Measurements from ENCODE around the gene CKM.

CKM gene

DNA sequence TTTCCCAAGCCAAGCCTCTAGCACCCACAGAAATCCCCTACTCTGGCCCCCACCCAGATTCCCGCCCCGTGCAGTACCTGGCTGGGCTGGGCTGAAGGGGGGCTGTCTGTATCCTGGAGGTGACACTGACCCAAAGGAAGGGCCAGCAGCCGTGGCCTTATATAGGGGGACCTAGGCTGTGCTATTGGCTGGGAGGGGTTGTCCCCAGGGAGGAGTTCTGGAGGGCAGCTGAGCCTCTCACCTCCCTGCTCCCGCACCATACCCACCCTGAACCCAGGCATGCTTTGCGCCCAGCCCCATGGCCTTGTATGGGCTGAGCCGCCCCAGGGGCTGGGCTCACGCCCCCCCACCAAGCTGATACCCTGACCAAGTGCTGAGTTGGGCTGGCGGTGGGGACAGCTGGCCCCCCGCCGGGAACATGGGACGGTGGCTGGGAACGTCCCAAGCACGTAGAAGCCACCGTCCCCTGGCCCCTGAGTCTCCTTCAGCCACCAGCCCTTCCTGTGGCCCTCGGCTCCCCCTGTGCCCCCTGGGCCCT lies at the start of gene CKM:
CKM (minus strand) TSS at position 132 of the 538 bp plus-strand sequence. CDS start 3,162 bp downstream, outside the sequence.
- no peak for DNase-seq

DNA sequence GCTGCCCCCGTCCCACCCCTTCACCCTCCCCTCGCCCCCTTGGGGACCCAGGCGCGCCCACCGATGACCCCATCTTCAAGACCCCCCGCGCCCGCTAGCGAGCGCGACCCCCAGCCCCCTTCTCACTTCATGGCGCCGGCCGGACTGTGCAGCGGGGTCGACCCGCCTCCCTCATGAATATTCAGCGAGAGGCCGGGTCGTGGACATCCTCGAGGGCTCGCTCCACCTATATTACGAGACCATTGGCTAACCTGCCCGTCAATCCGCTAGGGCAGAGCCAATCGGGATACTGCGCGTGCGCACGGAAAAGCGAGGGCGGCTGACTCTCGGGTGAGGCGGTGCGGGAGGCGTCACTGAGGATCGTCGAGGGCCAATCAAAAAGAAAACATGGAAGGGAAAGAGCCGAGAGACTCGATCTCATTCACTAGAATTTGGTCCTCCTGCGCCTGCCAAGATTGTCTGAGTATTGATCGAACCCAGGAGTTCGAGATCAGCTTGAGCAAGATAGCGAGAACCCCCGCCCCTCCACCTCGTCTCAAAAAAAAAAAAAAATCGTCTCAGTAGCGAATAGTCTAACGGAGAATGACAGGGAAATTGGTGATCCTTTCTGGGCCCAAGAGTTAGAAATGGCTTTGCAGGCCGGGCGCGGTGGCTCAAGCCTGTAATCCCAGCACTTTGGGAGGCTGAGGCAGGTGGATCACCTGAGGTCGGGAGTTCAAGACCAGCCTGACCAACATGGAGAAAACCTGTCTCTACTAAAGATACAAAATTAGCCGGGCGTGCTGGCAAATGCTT lies 47.9 kb upstream of the CKM start, which contains the start of gene ERCC2:
ERCC2 (minus strand) TSS at position 164 of the 795 bp plus-strand sequence; CDS start at position 131, 33 bp downstream.
- peak; percentile 100 for DNase-seq

GRCh38 chr19:45368737-45369340 lies 46.2 kb upstream of the CKM start:
- DNase-seq = no peak

DNA sequence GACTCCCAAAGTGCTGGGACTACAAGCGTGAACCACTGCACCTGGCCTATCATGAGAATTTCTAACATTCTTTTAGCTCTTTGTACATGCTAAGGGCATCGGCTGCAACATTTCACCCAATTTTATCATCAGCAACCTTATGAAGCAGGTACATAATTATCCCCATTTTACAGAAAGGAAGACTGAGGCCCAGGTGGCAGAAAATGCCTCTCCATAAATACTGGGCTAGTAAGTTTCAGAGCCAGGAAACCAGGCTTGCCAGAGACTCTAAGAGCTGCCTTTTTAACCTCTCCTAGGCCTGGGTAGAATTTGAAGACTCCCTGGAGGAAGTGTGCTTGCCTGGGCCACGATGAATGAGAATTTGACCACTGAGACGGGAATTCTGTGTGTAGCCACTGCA lies 45.5 kb upstream of the CKM start:
- DNase-seq = no peak

- no peak for DNase-seq
Measured at GRCh38 chr19:45364696-45365095, 42.0 kb upstream of the CKM start.

DNA sequence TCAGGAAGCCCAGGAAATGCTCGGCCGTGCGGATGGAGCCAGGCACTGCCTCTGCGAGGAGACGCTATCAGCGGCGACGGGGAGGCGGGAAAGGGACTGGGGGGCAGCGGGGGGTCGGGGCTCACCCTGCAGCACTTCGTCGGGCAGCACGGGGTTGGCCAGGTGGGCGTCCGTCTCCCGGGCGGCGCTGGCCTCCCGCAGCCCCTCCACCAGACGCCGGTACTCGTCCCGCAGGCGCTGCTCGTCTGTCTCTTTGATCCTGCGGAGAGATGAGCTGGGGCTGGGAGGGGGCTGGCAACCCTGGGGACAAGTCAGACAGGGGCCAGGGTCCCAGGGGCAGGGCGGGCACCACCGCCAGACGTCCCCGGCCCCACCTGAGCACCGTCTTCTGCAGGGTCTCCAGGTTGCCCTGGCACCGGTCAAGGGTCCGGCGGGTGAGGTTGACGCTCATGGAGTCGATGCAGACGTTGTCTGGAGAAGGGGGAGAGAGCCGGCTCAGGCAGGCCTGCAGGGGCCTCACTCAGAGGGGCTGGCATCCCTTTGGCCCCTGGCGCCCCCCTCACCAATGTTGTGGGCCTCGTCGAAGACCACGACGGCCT lies 41.3 kb upstream of the CKM start:
- DNase-seq = no peak

DNA sequence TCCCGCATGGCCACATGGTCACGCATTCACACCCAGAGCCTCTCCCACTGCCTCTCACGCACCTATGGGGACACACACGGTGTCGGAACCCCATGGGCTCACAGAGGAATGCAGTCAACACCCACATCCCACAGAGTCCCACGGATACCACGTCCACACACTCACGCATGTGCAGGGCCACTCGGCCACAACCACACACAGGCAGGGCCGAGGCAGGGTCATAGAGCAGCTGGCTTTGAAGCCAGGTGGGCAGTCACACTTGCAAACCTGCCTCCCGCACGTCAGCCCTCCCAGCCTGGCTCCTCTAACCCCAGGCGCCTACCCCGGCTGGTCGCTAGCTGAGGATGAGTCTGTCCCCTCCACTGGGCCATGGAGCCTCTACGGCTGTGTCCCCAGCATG lies 39.6 kb upstream of the CKM start:
- no peak for DNase-seq

DNA sequence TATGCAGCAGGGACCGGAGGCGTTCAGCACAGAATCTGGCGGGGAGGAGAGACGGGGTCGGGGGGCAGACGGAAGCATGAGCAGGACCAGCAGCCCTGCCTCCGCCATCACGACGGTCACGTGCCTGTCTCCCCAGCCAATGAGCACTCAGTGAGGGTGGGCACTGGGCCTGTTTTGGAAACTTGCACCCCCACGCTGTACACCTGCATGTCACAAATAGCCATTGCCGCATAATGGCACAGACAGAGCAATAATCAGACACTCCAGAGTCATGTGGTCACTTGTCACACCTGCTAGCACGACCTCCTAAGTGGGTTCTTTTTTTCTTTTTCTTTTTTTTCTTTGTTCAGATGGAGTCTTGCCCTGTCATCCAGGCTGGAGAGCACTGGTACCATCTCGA lies 38.9 kb upstream of the CKM start:
- no peak for DNase-seq

GRCh38 chr19:45358213-45358792 lies 35.6 kb upstream of the CKM start:
- DNase-seq = no peak

DNA sequence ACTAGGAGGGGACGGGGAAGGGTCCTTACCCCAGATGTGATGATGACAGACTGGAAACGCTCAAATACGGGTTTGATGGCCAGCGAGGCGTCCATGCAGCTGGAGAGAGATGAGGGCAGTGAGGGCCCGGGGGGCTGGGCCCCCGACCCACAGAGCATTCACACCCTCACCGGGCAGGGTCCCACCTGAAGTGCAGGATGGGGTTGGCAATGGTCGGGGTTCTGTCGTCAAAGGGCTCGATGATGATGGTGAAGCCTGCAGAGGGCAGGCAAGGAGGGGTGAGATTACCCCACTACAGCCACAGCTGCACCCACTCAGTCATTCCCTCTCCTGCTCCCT lies 34.7 kb upstream of the CKM start:
- no peak for DNase-seq

DNA sequence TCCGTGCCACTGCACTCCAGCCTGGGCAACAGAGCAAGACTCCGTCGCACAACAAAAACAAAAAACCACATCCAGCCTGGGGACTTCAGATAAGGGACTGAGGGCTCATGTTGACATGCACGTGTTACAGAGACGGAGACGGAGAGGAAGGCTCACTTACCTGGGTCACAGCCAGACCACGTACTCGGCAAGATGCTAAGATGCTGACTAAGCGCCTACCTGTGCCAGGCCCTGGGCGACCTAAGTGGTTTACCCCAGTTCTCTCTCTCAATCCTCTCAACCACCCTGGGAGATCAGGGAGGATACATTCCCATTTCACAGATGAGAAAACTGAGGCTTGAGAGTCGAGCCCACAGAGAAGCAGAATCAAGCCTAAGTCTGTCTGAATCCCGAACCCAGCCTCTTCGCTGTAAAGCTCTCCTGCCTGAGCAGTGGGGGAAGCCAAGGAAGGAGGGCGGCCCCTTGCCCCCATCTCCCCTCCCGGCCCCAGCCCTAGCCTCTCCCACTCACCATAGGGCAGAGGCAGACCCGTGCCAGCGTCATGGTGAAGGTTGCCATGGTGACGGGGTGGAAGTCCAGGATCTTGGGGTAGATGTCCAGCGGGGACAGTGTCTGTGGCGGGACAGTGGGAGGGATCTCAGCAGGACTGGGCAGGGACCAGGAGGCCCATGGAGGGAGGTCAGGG lies 34.2 kb upstream of the CKM start:
- no peak for DNase-seq

GRCh38 chr19:45355910-45356309 lies 33.2 kb upstream of the CKM start:
- no peak for DNase-seq

DNA sequence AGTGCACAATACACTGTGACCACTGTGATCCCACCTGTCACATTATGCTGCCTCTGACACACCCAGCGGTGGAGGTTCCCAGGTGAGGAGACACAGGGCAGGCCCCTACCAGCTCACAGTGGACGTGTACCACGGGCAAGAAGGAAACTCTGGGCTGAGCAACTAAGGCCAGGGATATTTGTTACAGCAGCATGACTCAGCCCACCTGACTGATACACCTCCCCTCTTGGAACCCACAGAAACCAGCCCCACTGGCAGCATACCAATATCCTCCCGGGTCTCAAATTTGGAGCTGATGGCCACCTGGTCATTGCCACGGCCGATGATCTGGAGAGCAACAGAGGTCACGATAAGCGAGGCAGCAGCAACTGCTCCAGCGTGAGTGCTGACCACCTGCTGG lies 32.7 kb upstream of the CKM start:
- DNase-seq = no peak

DNA sequence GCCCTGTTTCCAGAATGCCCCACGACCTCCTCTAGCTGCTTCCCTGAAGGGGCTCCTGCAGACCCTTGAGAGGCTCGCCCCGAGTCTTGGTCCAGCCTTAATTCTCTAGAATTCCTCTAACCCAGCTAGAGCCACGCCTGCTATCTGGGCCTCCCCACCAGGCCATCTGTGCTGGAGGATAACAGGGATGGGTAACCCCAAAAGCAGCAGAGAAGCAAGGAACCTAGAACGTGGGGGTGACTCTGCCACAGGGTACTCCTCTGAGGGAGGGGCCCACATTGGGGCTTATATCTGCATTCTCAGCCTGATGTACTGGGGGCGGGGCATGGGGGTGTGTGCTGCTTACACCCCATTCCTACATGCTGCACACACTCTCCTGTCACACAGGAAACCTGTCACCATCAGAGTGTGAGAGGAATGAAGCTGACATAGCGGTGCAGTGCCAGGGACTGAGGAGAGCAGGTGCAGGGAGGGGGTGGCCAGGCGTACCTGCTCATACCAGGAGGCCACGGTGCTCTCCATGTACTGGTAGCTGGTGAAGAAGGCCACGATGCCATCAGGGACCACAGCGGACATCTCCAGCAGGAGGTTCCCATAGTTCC lies 31.7 kb upstream of the CKM start:
- DNase-seq = no peak

GRCh38 chr19:45352914-45353796 lies 30.5 kb upstream of the CKM start:
- DNase-seq = no peak

DNA sequence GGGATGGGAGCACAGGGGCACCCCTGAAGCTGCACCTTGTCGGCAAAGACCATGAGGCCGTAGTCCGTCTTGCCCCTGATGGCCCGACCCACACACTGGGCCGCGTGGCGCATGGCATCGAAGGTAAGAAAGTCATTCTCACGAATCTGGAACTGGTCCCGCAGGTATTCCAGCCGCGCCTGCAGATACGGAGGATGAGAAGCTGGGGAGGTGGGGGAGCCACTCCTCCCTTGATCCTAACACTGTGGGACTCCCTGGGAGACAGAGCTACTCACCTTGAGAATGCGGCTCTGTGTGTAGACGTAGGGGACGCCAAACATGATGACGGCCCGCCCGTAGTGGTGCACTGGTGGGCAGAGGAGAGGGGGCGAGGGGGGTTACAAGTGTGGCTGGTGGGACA lies 29.8 kb upstream of the CKM start:
- DNase-seq = no peak

DNA sequence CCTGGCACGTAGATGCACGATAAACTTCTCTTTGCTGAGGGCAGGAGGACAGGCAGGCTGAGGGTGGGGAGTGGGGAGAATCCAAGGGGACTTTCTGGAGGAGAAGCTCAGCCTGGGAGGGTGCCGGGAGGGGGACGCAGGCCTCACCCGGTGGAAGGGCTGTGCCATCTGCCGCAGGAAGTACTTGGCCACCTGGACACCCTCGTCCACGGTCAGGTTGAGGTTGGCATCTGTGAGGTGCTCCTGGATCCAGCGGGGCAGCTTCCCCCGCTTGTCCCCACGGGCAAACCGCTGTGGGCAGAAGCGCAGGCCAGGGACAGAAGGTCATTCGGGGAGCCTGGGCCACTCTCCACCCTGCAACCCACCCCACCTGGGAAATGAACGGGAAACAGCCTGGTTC lies 29.4 kb upstream of the CKM start:
- DNase-seq = no peak

- no peak for DNase-seq
Measured at GRCh38 chr19:45351401-45351952, 28.8 kb upstream of the CKM start.

DNA sequence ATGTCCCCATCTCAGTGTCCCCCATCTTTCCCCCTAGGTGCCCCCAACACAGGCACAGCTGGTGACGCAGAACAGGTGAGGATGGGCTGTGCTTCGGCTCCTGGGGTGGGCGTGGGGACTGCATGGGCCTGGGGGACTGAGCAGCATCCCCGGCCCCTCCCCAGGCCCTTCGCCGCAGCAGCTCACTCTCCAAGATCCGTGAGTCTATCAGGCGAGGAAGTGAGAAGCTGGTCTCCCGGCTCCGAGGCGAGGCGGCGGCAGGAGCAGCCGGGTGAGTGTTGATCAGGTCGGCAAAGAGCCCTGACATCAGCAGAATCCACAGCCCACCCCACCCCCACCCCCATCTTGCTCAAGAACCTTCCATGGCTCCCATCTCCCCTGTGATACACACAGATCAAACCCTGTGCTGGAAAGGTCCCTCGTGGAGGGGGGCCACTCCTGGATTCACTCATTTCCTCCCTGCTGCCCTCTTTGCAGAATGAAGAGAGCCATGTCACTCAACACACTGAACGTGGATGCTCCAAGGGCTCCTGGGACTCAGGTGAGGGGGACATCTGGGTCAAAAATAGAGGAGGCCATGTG lies 27.9 kb upstream of the CKM start:
- DNase-seq = no peak

DNA sequence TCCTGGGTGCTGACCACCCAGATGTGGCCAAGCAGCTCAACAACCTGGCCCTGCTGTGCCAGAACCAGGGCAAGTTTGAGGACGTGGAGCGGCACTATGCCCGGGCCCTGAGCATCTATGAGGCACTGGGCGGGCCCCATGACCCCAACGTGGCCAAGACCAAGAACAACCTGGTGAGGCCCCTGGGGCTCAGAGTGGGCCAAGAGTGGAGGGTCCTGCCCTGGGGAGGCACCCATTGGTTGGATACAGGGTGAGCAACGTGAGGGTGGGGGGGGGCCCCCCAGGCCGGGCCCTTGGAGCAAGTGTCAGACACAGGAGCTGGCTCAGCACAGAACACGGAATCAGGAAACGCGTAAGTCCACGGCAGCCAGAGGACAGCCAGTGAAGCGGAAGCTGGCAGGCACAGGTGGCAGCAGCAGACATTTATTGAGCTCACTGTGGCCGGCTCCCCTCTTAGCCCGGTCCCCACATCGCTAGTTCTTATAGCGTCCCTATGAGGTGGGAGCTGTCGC lies 26.8 kb upstream of the CKM start:
- no peak for DNase-seq

DNA sequence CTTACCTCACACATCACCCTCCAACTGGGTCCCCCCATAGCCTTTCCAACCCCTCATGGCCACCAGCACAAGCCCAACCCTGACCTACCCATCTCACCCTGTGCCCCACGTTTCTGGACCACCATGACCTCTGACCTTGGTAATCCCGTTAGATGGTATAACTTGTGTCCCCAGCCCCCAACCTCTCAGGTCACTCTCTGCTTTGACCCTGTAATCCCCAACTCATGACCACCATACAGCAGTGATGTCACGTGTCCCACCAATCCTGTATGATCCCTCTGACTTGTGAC lies 26.4 kb upstream of the CKM start:
- no peak for DNase-seq

Measured in activated naive CD4-positive, alpha-beta T cell treated with anti-CD3 and anti-CD28 coated beads, Interleukin-2, amount 50 U/mL, for 16 hours (primary cell).